Panc1 (cell line): ENCODE results near the gene ZC3H12D. TPM values are rescaled to one million over a fixed set of nuclear protein-coding genes. Genes with fewer than 3 reads are reported as not detected.

Experiments used
- ATAC-seq: fragments of 200-7000 bp; cut with Tn5 transposase; 2 replicates; pipeline ENCODE4 v1.9.1; 2020; ENCODE audit warnings: mild to moderate bottlenecking, moderate library complexity
- BruUV-seq: library from RNA; stranded (reverse); fragments of 400-500 nt; replicated peaks from 2 replicates; lab custom pipeline; 2021; lab: Mats Ljungman, UMichigan
- CTCF ChIA-PET: fragments of 300-600 bp; sonication (Branson Sonifier 250); formaldehyde crosslinking; loops from one replicate; lab custom pipeline; 2022; ENCODE audit warnings: antibody characterized with exemption; lab: Charles Lee
- POLR2A ChIA-PET: fragments of 300-600 bp; sonication (Branson Sonifier 250); formaldehyde crosslinking; loops from one replicate; lab custom pipeline; 2022; ENCODE audit warnings: antibody characterized with exemption; lab: Charles Lee
- DNase-seq: peaks from one replicate; pipeline ENCODE4 v3.0.0-alpha.2; 2010; ENCODE audit warnings: low read depth, low spot score
- H3K27ac ChIP-seq: 2 replicates; pipeline ENCODE4 v1.5.1; 2011; ENCODE audit warnings: mild to moderate bottlenecking, low read length, inconsistent platforms
- H3K27me3 ChIP-seq: fragments of 200-500 bp; sonication (Bioruptor generic); 2 replicates; pipeline ENCODE4 v1.6.0; 2014; ENCODE audit warnings: low read length, inconsistent platforms; ENCODE audit not compliant: control insufficient read depth, insufficient read depth
- H3K36me3 ChIP-seq: fragments of 200-500 bp; sonication (Bioruptor generic); 2 replicates; pipeline ENCODE4 v1.5.1; 2014; ENCODE audit warnings: inconsistent platforms, mild to moderate bottlenecking, low read length, moderate library complexity; ENCODE audit not compliant: control insufficient read depth, insufficient read depth
- H3K4me1 ChIP-seq: 2 replicates; pipeline ENCODE4 v1.5.1; 2011; ENCODE audit warnings: inconsistent platforms, mild to moderate bottlenecking, low read length, moderate library complexity; ENCODE audit not compliant: control insufficient read depth, insufficient read depth
- H3K4me3 ChIP-seq, 2 experiments: 2 replicates each; pipeline ENCODE4 v1.5.1; 2011 to 2012; ENCODE audit warnings: low read depth in 2 of 2, low read length in 2 of 2, mild to moderate bottlenecking in 2 of 2, inconsistent platforms in 1 of 2, moderate library complexity in 1 of 2
- H3K9me3 ChIP-seq: fragments of 200-500 bp; sonication (Bioruptor generic); 2 replicates; pipeline ENCODE4 v1.5.1; 2014; ENCODE audit warnings: low read depth, mild to moderate bottlenecking, inconsistent platforms, low read length, moderate library complexity; ENCODE audit not compliant: control insufficient read depth, insufficient read depth
- POLR2AphosphoS5 ChIP-seq: IDR thresholded peaks from 2 replicates; pipeline ENCODE4 v1.6.1; 2012; ENCODE audit warnings: mild to moderate bottlenecking, low read depth, low read length, moderate library complexity
- SIN3A ChIP-seq: IDR thresholded peaks from 2 replicates; pipeline ENCODE4 v1.6.1; 2012; ENCODE audit warnings: low read depth, mild to moderate bottlenecking, low read length, moderate library complexity, borderline replicate concordance; ENCODE audit not compliant: insufficient read depth
- TCF7L2 ChIP-seq: IDR thresholded peaks from 2 replicates; pipeline ENCODE4 v1.6.1; 2011; ENCODE audit warnings: mild to moderate bottlenecking, low read depth, low read length, inconsistent platforms
- in situ Hi-C: cut with HindIII; loops from 2 replicates; pipeline ENCODE4 v1.10.0; 2016; ENCODE audit warnings: low sequenced_read_pairs, low pct_unique_long_range_greater_than_20kb
- intact Hi-C: fragments of 100-400 bp; cut with micrococcal nuclease; formaldehyde crosslinking; loops from one replicate; pipeline ENCODE4 v1.10.0; 2022; ENCODE audit not compliant: unreplicated experiment
- total RNA-seq: library from RNA; stranded (reverse); gene quantifications from one replicate; pipeline ENCODE4 v1.2.1, GENCODE V29; 2021; ENCODE audit not compliant: unreplicated experiment
- TF ChIP-seq, protein P1 (sequence below): fragments of 450-650 bp; IDR thresholded peaks from 2 replicates; pipeline ENCODE4 v1.5.1; 2017; ENCODE audit warnings: mild to moderate bottlenecking
- TF ChIP-seq, protein P2 (sequence below), 2 experiments: IDR thresholded peaks; 2 replicates each; pipeline ENCODE4 v1.6.1; 2011 to 2012; ENCODE audit warnings: low read depth in 2 of 2, control low read depth in 1 of 2, low read length in 1 of 2, mild to moderate bottlenecking in 1 of 2, moderate library complexity in 1 of 2; ENCODE audit not compliant: insufficient read depth in 1 of 2

ZC3H12D gene
- total RNA-seq, 1 experiment from 2014 or later: 0.26 TPM

GRCh38 chr6:149441740-149442139 is 43.1 kb downstream of the ZC3H12D start:
- in situ Hi-C loops (no loop called here), intact Hi-C loops (no loop called here)
- TF ChIP-seq, protein P1, sequence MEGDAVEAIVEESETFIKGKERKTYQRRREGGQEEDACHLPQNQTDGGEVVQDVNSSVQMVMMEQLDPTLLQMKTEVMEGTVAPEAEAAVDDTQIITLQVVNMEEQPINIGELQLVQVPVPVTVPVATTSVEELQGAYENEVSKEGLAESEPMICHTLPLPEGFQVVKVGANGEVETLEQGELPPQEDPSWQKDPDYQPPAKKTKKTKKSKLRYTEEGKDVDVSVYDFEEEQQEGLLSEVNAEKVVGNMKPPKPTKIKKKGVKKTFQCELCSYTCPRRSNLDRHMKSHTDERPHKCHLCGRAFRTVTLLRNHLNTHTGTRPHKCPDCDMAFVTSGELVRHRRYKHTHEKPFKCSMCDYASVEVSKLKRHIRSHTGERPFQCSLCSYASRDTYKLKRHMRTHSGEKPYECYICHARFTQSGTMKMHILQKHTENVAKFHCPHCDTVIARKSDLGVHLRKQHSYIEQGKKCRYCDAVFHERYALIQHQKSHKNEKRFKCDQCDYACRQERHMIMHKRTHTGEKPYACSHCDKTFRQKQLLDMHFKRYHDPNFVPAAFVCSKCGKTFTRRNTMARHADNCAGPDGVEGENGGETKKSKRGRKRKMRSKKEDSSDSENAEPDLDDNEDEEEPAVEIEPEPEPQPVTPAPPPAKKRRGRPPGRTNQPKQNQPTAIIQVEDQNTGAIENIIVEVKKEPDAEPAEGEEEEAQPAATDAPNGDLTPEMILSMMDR: no peak
- TF ChIP-seq POLR2AphosphoS5 (no peak), TCF7L2 (no peak), SIN3A (no peak)
- TF ChIP-seq, protein P2, sequence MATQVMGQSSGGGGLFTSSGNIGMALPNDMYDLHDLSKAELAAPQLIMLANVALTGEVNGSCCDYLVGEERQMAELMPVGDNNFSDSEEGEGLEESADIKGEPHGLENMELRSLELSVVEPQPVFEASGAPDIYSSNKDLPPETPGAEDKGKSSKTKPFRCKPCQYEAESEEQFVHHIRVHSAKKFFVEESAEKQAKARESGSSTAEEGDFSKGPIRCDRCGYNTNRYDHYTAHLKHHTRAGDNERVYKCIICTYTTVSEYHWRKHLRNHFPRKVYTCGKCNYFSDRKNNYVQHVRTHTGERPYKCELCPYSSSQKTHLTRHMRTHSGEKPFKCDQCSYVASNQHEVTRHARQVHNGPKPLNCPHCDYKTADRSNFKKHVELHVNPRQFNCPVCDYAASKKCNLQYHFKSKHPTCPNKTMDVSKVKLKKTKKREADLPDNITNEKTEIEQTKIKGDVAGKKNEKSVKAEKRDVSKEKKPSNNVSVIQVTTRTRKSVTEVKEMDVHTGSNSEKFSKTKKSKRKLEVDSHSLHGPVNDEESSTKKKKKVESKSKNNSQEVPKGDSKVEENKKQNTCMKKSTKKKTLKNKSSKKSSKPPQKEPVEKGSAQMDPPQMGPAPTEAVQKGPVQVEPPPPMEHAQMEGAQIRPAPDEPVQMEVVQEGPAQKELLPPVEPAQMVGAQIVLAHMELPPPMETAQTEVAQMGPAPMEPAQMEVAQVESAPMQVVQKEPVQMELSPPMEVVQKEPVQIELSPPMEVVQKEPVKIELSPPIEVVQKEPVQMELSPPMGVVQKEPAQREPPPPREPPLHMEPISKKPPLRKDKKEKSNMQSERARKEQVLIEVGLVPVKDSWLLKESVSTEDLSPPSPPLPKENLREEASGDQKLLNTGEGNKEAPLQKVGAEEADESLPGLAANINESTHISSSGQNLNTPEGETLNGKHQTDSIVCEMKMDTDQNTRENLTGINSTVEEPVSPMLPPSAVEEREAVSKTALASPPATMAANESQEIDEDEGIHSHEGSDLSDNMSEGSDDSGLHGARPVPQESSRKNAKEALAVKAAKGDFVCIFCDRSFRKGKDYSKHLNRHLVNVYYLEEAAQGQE (IDR thresholded peaks at IDR 0.05; ENCODE audit: insufficient read depth in 1 of 2, low read depth in 2 of 2, low read length in 1 of 2): no peak
- no peak overlapping the region for H3K27ac ChIP-seq
- H3K4me1 ChIP-seq: no peaks in the 10 kb centered on the region
- H3K27me3 ChIP-seq: no peaks in the 10 kb centered on the region
- ChIA-PET CTCF (no interaction called here), POLR2A (no interaction called here)
- DNase-seq: no peak
- BruUV-seq: no TSS peak
- no peak for ATAC-seq
- H3K9me3 ChIP-seq: no peaks in the 10 kb centered on the region
- H3K4me3 ChIP-seq: no peak overlapping the region
- no peaks in the 10 kb centered on the region for H3K36me3 ChIP-seq

GRCh38 chr6:149440735-149441671 is 43.8 kb downstream of the ZC3H12D start:
- TF ChIP-seq, protein P1: no peak
- TF ChIP-seq TCF7L2 (no peak), SIN3A (no peak), POLR2AphosphoS5 (no peak)
- TF ChIP-seq, protein P2 (IDR thresholded peaks at IDR 0.05; ENCODE audit: insufficient read depth in 1 of 2, low read depth in 2 of 2, low read length in 1 of 2): no peak
- CTCF ChIA-PET: no interaction called here
- DNase-seq (no peak), ATAC-seq (no peak)
- in situ Hi-C loops: no loop called here
- no peaks in the 10 kb centered on the region for H3K36me3 ChIP-seq
- H3K4me1 ChIP-seq: no peaks in the 10 kb centered on the region
- H3K4me3 ChIP-seq: no peak overlapping the region
- BruUV-seq: no TSS peak
- no peaks in the 10 kb centered on the region for H3K9me3 ChIP-seq
- no peak overlapping the region for H3K27ac ChIP-seq
- intact Hi-C loops: no loop called here
- H3K27me3 ChIP-seq: no peaks in the 10 kb centered on the region
- POLR2A ChIA-PET: no interaction called here
